Activated naive CD8-positive, alpha-beta T cell (primary cell): ENCODE data around the gene SMCO2.

Experiments
- H3K27ac Mint-ChIP-seq: one replicate; pipeline ENCODE4 v1.8.0; 2021; ENCODE audit warnings: mixed read lengths
- H3K27me3 Mint-ChIP-seq: one replicate; pipeline ENCODE4 v1.8.0; 2021; ENCODE audit warnings: mixed read lengths
- H3K36me3 Mint-ChIP-seq: one replicate; pipeline ENCODE4 v1.8.0; 2021; ENCODE audit warnings: mixed read lengths
- H3K4me1 Mint-ChIP-seq: one replicate; pipeline ENCODE4 v1.8.0; 2021; ENCODE audit warnings: low read depth, mixed read lengths
- H3K4me3 Mint-ChIP-seq: one replicate; pipeline ENCODE4 v1.8.0; 2021; ENCODE audit warnings: mild to moderate bottlenecking, mixed read lengths
- H3K9me3 Mint-ChIP-seq: one replicate; pipeline ENCODE4 v1.8.0; 2021; ENCODE audit warnings: low read depth, mixed read lengths

SMCO2 gene

DNA sequence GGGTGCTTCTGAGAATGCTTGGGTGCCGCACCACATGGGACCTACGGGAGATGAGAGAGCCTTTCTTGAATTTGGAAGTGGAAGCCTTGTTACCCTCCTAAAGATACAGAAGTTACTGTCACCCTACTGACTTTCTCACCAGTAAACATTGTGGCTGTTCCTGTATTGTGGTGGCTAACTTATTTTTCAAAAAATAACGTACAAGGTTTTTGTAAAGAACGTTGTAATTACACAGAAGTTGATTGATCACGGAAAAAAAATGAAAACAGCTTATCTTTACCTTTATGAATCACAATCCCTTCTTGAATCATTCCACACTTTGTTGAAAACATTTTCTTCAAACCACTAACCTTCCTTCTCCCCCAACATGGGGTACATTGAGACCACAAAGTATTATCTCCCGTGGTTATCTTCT is 55.5 kb downstream of the SMCO2 start:
- H3K4me3 Mint-ChIP-seq = peak overlapping the region; percentile 36
- peaks cover 5% of the 10 kb centered on the region for H3K36me3 Mint-ChIP-seq
- peaks cover 3% of the 10 kb centered on the region for H3K9me3 Mint-ChIP-seq
- H3K27ac Mint-ChIP-seq = peak overlapping the region; percentile 74
- peaks cover 20% of the 10 kb centered on the region for H3K4me1 Mint-ChIP-seq
- H3K27me3 Mint-ChIP-seq = peaks cover 6% of the 10 kb centered on the region

DNA sequence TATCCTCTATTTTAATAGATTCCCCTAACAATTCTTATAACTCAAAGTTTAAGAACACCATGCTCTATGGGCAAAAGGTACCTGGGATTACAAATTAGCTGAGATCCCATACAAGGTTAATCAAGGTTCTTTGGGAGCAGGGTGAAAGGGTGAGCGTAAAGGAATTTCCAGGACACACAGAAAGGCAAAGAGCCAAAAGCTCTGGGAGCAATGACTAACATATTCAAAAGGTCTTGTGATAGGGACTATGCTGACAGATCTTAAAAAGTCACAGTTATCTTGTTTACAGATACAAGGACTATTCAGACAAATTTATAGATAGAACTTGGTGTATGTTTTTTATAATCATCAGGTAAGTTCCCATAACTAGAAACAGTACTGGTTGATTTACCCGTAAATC is 58.0 kb downstream of the SMCO2 start:
- Mint-ChIP-seq H3K9me3 (peaks cover 3% of the 10 kb centered on the region), H3K36me3 (peaks cover 5% of the 10 kb centered on the region), H3K27ac (no peak overlapping the region), H3K4me1 (peaks cover 14% of the 10 kb centered on the region), H3K4me3 (no peak overlapping the region), H3K27me3 (peaks cover 1% of the 10 kb centered on the region)

DNA sequence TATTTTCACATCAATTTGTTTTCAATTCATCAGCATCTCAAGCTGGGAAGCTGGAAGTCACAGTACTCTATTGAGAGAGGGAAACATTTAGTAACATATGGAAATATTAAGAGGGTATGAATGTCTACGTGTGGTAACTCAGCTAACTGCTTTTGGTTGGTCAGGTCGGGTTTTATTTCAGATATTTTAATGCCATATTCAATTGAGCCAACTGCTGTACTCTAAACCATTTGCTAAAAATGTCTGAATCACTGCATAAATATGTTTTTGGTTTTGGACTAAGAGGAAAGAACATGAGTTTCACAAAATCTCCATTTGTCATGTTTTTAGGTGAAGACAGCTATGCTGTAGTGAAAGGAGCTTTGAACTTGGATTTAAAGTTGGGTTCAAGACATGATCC is 58.6 kb downstream of the SMCO2 start:
- Mint-ChIP-seq H3K4me1 (peaks cover 14% of the 10 kb centered on the region), H3K27ac (no peak overlapping the region), H3K27me3 (peaks cover 1% of the 10 kb centered on the region), H3K9me3 (peaks cover 3% of the 10 kb centered on the region), H3K36me3 (peaks cover 5% of the 10 kb centered on the region), H3K4me3 (no peak overlapping the region)

DNA sequence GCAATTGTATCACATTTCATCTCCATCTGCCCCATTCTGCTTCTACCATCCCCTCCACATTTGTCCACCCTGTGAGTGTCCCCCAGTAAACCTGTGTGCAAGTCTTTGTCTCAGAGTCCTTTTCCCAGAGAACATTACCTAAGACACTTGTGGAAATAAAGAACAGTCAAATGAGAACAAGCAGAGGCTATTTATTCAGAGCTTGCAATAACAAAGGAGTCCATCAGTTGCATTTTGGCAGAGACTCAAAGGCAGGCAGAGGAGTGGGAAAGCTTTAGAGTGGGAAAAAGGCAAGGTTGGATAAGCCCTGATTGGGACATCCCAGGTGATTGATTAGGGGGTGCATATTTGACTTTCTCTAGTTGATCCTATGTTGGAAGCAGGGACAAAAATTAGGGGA is 59.2 kb downstream of the SMCO2 start:
- peaks cover 3% of the 10 kb centered on the region for H3K9me3 Mint-ChIP-seq
- H3K4me3 Mint-ChIP-seq = no peak overlapping the region
- H3K27ac Mint-ChIP-seq = no peak overlapping the region
- H3K27me3 Mint-ChIP-seq = peaks cover 1% of the 10 kb centered on the region
- H3K4me1 Mint-ChIP-seq = peaks cover 14% of the 10 kb centered on the region
- H3K36me3 Mint-ChIP-seq = peaks cover 5% of the 10 kb centered on the region

DNA sequence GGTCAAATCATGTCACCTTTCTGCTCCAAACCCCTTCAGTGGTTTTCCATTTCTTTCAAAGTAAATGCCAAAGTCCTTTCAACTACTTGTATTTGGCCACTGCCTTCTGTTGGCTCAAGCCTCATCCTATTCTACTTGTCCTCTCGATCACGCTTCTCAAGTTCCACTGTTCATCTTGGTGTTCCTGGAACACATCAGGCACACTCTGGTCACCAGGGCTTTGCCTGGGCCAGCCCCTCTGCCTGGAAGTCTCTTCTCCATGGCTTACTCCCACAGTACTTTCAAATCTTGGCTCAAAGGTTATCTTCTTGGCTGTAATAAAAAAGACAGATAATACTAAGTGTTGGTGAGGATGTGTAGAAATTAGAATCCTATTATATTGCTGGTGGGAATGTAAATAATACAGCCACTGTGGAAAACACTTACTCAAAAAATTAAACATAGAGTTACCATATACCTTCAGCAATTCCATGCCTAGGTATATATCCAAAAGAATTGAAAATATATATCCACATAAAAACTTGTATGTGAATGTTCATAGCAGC is 60.2 kb downstream of the SMCO2 start:
- peaks cover 1% of the 10 kb centered on the region for H3K27me3 Mint-ChIP-seq
- H3K4me1 Mint-ChIP-seq = peaks cover 10% of the 10 kb centered on the region
- peaks cover 3% of the 10 kb centered on the region for H3K9me3 Mint-ChIP-seq
- H3K27ac Mint-ChIP-seq = no peak overlapping the region
- H3K36me3 Mint-ChIP-seq = peaks cover 5% of the 10 kb centered on the region
- no peak overlapping the region for H3K4me3 Mint-ChIP-seq

DNA sequence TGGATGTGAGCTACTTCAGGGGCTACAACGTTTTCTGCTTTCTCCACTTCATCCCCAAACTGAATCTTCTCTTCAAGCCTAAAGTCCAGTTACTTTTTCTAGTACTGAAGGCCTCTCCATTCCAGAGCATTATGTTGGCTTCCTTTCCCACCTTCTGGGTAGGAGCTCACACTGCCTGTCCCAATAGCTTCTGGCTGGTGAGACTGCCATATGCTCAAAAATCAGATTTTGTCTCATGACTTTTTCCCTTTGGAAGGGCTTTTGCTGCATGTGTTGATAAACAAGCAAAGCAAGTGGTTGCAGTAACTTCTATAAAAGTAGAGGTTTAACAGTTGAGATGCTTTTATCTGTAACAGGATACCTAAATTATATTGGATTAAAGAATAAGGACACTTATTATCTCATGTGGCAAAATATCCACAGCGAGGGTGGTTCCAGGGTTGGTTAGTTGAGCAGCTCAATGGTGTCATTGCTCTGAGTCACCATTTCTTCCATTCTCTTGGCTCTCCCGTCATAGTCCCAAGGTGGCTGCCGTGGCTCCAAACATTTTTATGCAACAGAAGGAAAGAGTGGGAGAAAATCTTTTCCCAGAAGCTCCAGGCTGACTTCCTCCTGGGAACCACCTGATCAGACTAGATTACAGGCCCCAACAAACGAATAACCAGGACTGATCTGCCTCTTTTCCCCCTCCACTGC is 62.3 kb downstream of the SMCO2 start:
- Mint-ChIP-seq H3K4me3 (no peak overlapping the region), H3K27ac (no peak overlapping the region), H3K36me3 (peaks cover 2% of the 10 kb centered on the region), H3K27me3 (peaks cover 1% of the 10 kb centered on the region), H3K9me3 (no peaks in the 10 kb centered on the region), H3K4me1 (no peaks in the 10 kb centered on the region)

DNA sequence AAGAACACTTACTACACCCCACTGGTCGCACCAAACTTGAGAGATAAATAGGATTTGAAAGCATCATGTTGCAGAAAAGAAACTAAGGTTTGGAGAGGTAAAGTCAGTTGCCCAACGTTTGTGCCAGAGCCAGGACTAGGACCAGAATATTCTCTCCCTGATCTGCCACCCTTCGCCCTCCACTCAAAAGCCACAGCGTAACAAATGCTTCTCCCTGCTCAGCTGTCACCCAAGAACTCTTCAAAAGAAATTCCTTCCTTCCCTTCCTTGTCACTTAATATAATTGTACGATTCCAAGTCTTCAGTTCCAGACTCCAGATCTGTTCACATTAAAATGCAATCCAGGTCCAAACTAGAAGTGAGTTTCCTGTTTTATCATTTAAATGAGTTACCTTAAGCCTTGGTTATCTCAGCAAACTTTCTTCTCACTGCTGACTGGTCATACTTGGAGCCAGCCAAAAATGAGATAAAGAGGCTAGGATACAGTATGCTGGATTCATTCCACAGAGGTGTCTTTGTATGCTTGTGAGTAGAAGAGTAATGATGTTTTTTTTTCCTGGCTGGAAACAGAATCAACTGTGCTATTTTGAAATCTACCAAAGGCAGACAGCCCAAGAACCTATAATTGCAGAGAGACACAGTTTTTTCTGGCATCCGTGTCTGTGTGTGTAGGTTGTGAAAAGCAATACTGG is 64.6 kb downstream of the SMCO2 start:
- Mint-ChIP-seq H3K27ac (no peak overlapping the region), H3K27me3 (peaks cover 1% of the 10 kb centered on the region), H3K36me3 (peaks cover 2% of the 10 kb centered on the region), H3K9me3 (no peaks in the 10 kb centered on the region), H3K4me1 (no peaks in the 10 kb centered on the region), H3K4me3 (no peak overlapping the region)

DNA sequence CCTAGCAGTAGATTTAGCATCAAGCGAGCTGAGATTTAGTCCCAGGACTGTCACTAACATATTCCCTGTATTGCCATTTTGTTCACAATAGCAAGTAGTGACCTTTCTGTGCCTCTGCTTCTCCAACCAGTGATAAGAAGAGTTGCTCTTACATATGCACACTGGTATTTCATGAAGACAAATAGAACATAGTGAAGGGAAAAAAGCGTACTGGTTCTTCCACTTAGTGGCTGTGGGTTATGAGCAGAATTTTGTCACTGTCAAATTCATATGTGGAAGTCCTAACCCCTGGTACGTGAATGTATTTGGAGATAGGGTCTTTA is 65.1 kb downstream of the SMCO2 start:
- H3K36me3 Mint-ChIP-seq = peaks cover under 1% of the 10 kb centered on the region
- no peak overlapping the region for H3K4me3 Mint-ChIP-seq
- H3K27me3 Mint-ChIP-seq = peaks cover 3% of the 10 kb centered on the region
- no peaks in the 10 kb centered on the region for H3K4me1 Mint-ChIP-seq
- H3K27ac Mint-ChIP-seq = no peak overlapping the region
- H3K9me3 Mint-ChIP-seq = no peaks in the 10 kb centered on the region

DNA sequence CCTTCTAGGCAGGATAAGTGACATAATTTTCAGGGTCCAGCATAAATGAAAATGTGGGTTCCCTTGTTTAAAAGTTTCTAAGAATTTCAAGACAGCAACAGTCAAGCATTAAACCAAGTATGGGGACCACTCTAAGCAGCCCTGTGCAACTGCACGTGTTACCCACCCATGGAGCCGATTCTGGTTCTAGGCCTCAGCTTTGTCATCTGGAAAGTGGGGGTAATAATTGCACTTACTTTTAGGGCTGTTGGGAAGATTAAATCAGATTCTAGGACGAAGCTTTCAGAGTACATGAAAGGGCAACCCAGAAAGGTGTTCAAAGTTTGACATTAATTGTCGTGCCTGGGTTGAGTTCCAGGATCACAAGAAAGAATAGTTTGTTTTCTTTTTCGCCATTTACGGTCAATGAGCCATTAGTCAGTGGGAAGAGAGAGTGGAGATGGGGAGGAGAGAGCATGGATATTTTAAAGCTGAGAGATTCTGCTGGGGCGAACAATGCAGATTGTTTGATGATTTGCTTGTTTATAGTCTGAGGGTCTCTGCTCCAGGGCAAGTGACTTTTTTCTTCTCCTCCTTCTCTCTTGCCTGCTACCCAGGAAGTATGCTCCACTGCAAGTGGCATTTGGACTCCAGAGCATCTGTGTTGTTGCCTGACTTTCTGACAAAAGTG is 66.8 kb downstream of the SMCO2 start:
- Mint-ChIP-seq H3K27me3 (peaks cover 5% of the 10 kb centered on the region), H3K4me1 (no peaks in the 10 kb centered on the region), H3K36me3 (no peaks in the 10 kb centered on the region), H3K4me3 (no peak overlapping the region), H3K27ac (no peak overlapping the region), H3K9me3 (no peaks in the 10 kb centered on the region)

DNA sequence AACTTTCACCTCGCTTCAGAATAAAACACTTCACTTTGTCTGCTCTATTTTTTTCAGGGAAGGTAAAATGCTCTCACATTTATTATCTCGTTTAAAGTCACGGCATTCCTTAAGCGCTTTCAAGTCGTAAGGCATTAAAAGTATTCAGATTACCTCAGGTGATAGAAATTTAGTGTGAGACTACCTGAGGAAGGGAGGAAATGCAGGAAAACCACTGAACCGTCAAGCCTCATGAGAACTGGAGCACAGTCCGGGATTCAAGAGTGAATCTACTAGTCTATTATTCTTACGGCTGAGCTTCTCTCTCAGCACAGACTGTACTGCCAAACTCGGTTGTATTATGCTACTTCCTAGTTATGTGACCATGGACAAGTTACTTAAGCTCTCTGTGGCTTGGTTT is 69.1 kb downstream of the SMCO2 start:
- Mint-ChIP-seq H3K27me3 (peaks cover 9% of the 10 kb centered on the region), H3K36me3 (no peaks in the 10 kb centered on the region), H3K27ac (no peak overlapping the region), H3K9me3 (no peaks in the 10 kb centered on the region), H3K4me1 (no peaks in the 10 kb centered on the region), H3K4me3 (no peak overlapping the region)

DNA sequence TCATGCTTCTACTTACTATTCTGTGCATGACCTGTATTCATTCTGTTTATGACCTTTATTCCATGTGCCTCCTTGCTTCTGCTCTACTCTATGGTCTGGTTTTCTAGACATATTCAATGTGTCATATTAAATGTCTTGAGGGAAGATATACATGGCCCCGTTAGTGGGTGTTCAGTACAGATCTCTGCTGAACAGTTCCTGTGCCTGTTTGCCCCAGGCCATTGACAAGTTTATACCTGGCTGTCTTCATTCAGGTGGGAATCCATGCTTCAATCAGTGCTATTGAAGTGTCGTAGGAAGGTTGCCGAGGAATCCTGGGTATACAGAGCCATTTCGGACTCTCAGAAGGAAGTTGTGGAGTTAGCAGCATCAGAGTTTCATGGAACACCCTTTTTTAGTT is 70.1 kb downstream of the SMCO2 start:
- Mint-ChIP-seq H3K27ac (no peak overlapping the region), H3K4me3 (no peak overlapping the region), H3K36me3 (no peaks in the 10 kb centered on the region), H3K9me3 (no peaks in the 10 kb centered on the region), H3K27me3 (peaks cover 9% of the 10 kb centered on the region), H3K4me1 (no peaks in the 10 kb centered on the region)

DNA sequence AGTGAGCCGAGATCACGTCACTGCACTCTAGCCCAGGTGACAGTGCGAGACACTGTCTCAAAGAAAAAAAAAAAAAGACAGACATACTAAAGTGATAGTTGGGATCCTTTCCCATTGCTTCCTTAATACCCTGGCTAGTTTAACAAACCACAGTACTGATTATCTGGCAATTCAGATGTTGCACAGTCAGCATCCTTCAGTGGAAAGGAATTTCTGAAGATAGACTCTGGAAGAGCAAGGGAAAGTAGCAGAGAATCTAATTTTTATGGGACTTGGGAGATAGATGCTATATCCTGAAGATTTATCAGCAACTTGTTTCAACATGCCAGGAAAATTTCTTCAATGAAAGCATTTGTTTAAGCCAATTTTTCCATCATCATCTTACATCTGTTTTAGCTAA is 71.0 kb downstream of the SMCO2 start:
- H3K36me3 Mint-ChIP-seq = no peaks in the 10 kb centered on the region
- H3K4me1 Mint-ChIP-seq = peaks cover 2% of the 10 kb centered on the region
- no peak overlapping the region for H3K4me3 Mint-ChIP-seq
- no peaks in the 10 kb centered on the region for H3K9me3 Mint-ChIP-seq
- no peak overlapping the region for H3K27ac Mint-ChIP-seq
- peaks cover 9% of the 10 kb centered on the region for H3K27me3 Mint-ChIP-seq

DNA sequence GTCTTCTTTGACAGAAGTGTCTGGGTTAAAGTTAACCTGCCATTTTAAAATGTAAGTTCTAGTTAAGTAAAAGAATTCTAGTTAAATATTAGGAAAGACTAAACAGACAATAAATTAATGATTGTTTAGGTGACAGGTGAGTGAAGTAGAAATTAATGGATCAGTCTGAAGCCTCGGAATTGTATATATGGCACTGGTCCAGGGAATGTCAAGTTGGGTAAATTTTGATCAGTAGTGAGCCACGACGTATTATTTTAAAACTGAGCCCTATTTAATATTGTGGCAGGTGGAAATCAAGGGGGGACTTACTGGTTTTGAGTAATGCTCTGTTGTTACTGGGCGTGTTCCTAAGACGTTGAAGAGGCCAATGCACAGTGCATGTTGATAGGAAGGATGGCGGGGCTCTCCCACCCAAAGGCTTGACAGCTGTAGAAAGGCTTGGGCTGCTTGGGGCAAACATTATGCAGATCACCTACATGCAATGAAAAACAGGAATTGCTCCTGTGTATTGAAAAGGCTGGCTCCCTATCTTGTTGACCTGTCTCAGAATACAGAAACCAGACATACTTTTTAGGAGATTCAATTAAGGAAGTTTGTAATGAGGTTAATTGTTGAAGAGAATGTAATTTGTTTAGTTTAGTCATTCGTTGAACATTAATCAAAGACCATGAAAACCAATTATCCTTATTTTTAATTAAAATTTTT is 71.6 kb downstream of the SMCO2 start:
- H3K27me3 Mint-ChIP-seq = peaks cover 9% of the 10 kb centered on the region

DNA sequence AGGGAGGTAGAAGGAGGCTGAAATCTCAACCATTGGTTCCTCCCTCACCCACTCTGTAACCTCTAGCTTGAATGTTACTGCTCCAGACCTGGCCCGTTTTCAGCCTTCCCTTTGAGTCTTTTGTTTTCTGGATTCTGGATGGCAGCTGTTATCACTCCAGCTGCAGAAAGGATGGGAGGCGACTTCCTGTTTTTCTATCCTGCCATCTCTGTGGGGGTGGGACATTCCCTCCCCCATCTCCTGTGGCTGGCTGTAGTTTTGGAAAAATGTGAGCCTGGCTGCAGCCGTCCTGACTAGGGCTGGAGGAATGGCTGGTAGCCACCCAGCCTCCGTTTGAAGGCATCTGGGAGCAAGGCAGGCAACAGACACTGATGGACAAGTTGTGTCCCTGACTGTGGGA is 74.5 kb downstream of the SMCO2 start:
- Mint-ChIP-seq H3K4me3 (no peak overlapping the region), H3K9me3 (no peaks in the 10 kb centered on the region), H3K36me3 (no peaks in the 10 kb centered on the region), H3K27me3 (peaks cover 9% of the 10 kb centered on the region), H3K4me1 (peaks cover 27% of the 10 kb centered on the region), H3K27ac (no peak overlapping the region)

More for the DNA sequence above, 71.6 kb downstream of the SMCO2 start:
- H3K4me1 Mint-ChIP-seq = peaks cover 4% of the 10 kb centered on the region
- H3K4me3 Mint-ChIP-seq = no peak overlapping the region
- H3K9me3 Mint-ChIP-seq = no peaks in the 10 kb centered on the region
- H3K27ac Mint-ChIP-seq = no peak overlapping the region
- H3K36me3 Mint-ChIP-seq = no peaks in the 10 kb centered on the region

DNA sequence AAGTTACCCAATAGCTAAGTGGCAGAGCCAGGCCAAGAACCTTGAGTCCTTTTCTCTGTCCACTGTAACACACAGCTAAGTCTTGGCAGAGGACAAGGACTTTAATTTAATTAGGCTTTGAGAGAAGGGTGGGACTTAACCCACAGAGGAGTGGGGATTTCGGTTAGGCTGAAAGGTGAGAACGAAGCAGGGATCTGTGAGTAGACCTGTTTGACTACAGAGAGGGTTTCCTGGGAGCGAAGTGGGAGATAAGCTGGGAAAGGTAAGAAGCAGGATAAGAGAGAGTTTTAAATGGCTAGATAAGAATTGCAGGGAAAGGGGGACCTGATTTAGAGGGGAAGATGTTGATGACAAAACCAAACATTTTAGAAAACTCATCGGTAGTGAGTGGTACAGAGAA is 75.4 kb downstream of the SMCO2 start:
- H3K27me3 Mint-ChIP-seq = peaks cover 7% of the 10 kb centered on the region
- H3K36me3 Mint-ChIP-seq = no peaks in the 10 kb centered on the region
- no peaks in the 10 kb centered on the region for H3K9me3 Mint-ChIP-seq
- no peak overlapping the region for H3K27ac Mint-ChIP-seq
- H3K4me1 Mint-ChIP-seq = peaks cover 27% of the 10 kb centered on the region
- peak overlapping the region; percentile 25 for H3K4me3 Mint-ChIP-seq
